Stimulated activated CD4-positive, alpha-beta T cell treated with anti-CD3 and anti-CD28 coated beads, Interleukin-1b, Interleukin-23, amount 100 ng/mL, for 4 hours (primary cell): ENCODE measurements around the gene PPP1R37.

Source experiments
- DNase-seq, 2 donors: peaks; one replicate each; pipeline ENCODE4 v3.0.0-alpha.2; 2020; ENCODE audit warnings: low read depth in 2 of 2

PPP1R37 gene

DNA sequence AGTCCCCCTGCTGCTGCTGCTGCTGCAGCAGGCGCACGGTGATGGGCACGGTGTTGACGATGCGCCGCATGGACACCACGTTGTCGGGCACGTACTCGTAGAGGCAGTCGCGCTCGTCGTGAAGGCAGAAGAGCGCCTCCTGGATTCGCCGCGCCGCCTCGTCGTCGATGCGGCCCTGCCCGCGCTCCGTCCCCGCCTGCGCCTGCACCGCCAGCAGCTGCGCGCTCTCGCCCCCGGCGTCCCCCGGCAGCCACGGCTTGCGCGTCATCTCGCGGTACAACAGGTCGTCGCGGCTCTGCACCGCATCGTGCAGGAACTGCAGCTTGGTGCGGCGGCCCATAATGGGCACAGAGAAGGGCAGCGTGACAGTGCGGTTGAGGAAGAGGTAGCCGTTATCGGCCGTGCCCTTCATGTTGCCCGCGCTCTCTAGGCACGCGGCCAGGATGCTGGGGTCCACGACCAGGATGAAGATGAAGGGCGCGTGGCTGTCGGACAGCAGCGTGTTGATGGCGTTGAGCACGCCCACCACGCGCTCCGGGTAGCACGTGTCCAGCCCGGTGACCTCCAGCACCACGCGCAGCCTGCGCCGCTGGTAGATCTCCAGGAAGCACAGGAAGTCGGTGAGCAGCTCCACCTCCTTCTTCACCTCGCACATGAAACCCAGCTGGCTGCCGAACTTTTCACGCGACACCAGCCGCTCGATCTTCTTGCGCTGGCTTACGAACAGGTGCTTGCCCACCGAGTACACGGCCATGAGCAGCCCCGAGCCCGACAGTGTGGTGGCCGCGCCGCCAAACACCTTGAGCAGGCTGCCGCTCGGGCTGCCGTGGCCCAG lies 59.7 kb downstream of the PPP1R37 start:
- DNase-seq, result peak; percentile 27 to 39

DNA sequence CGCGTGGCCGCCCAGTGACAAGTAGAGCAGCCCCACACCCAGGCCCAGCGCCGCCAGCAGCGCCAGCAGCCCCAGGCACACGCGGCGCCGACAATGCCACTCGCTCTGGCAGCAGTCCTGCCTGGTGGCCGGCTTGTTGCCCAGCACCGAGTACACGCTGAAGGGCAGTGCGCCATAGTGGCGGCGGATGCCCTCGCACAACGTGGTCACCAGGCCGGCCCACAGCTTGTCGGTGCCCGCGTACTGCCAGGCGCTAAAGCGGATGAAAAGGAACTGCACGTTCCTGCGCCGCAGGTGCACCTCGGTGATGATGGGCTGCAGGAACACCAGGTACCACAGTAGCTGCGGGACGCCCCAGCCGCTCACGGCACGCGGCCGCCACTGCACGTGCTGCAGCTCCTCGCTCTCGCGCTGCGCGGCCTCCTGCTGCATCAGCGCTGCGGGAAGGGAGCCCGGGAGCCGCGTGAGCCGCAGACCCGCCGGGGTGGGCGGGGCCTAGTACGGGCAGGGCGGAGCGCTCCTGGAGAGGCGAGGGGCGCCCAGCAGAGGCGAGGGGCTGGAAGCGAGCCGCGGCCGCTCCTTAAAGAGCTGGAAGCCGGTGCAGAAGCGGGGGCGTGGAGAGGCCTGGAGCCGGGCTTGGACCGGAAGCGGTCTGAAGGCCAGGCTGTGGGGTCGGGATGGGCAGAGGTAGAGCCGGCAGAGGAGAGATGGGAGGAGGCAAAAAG lies 60.5 kb downstream of the PPP1R37 start:
- peak; percentile 30 to 36 for DNase-seq

DNA sequence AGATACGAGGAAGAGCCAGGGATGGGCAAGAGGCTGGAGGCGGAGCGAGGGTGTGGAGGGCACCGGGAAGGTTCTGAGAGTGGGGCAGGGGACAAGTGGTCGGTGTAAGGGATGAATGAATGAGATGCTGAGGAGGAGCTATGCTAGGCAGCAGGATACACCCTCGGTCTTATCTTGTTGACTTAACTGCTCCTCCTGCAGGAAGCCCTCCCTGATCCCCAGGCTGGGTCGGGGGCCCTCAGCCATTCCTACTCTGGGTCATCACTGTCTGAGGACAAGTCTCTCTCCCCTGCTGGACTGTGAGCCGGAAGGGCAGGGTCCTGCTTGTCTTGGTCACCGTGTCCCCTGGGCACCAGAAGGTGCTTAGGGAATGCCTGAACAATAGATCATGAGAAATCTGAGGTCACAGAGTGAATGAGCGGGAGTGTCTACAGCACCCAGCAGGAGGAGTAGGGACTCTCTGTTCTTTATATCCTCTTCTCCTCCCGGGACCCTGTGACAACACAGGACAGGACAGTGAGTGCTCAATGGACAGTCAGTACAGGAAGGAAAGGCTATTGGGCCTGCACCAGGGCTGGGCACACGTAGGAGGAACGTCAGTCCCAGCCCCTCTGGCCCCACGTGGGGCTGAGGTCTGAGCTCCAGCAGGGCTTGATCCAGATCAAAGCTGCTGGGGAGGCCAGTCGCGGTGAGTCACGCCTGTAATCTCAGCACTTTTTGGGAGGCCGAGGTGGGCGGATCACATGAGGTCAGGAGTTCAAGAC lies 61.3 kb downstream of the PPP1R37 start:
- no peak for DNase-seq

DNA sequence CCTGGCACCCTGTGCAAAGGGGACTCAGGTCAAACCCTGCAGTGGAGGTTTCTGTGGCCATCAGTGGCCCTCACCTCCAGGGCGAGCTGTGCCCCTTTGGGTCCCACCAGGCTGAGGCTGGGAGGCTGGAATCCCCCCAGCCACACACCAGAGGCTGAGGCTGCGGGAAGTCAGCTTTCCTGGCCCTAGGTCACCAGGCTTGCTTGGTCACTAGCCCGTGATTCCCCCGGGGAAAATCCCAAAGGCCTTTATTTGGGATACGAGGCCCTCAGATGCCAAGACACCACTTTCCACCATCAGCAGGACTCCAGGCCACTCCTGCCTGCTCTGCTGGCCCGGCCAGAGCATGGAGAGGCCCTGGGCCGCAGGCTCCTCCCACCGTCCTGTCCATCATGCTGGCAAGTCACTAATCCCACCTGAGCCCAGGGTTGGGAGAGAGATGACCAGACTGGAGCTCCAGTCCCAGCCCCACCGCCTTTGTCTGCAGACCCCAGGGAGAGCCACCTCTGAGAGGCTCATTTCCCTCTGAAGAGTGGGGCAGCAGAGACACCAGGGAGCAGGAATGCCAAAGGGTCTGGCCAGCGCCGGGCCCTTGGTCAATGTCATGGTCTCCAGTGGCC lies 63.1 kb downstream of the PPP1R37 start:
- DNase-seq, result no peak

DNA sequence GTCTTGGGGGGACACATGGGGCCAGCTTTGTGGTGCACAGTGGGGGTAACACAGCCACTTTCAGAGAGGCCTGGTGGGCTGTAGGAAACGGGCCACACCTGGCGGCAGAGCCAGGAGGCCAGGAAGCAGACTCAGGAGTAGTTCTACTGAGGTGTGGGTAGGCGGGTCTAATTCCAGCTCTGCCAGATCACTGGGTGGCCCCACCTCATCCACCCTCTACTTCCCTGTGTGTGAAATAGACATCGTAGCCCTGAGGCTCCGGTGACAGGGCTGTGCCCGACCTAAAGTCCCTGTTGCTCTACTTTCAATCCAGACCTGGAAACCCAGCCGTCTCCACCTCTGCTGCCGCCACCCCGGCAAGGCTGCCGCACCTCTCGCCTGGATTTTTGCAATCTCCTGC lies 63.8 kb downstream of the PPP1R37 start:
- no peak for DNase-seq

DNA sequence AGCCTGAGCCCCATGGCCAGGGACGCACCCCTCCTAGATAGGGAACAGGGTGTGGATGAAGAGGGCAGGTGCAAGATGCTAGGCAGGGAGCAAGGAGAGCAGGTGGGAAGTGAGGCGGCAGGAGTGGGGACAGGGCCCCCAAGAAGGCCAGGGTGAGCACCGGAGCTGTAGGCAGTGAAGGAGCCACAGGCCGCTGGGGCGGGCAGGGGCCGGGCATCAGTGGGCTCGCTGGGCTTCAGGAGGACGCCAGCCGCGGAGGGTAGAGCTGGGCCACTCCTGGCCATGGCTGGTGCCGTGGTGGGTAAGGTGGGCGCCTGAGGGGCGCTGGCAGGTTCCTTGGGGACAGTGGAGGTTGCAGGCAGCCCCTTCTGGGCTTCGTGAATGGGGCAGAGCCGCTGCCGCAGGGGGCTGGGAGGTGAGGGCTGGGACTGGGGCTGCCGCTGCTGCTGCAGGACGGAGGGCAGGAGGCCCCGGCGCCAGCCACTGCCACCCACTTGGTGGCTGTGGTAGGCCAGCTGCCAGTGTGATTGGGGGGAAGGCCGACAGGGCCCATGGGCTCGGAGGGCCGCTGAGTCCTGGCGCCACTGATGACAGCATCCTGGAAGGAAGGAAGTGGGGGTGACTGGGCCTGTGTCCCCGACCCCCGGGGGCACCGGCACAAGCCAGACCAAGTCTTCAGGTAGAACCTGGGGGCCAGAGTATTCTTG lies 65.7 kb downstream of the PPP1R37 start:
- no peak for DNase-seq

DNA sequence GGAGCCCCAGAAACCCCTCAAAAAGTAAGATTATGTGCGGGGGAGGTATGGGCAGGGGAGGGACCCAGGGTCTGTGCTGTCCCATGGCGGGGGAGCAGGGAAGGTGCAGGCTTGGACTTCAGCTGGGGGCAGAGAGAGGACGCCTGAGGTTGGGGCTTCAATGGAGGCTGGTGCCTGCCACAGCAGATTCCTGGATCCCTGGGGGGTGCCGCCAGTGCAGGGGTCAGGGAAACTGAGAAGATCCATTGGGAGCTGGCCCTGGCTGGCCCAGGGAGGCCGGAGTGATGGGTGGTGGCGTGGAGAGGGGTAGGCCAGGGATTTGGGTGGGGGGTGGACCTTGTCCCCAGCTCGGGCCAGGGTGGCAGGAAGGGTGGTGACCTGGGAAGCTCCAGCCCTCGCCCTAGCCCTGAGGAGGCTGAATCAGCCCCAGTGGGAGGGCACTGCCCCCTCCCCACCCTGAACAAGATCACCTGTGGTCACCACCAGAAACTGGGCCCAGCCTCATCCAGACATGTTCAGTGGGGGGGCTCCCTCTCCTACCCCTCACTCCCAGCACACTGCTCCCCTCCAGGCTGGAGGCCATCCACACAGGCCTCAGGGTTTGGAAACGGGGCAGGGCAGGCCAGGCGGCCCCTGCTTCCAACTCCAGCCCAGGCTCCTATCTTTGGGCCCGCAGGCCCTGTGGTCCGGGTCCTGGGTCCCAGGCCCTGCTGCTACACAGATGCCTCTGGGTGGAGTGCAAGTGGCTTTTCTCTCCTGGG lies 66.4 kb downstream of the PPP1R37 start:
- no peak for DNase-seq

DNA sequence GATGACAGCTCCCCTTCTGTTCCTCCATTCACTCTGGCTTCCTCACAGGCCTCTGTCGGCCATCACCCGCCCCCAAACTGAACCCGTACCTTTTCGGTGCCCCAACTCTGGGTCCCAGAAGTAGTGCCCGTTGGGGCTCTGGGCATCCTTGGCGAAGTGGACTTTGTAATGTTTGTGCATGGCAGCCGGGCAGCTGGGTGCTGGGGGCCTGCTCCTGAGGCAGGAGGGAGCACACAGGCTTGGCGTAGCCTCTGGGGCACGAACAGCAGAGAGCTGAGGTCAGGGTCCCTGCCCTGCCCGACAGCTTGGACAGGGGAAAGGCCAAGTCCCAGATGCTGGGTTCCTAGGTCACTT lies 67.0 kb downstream of the PPP1R37 start:
- DNase-seq, result no peak

DNA sequence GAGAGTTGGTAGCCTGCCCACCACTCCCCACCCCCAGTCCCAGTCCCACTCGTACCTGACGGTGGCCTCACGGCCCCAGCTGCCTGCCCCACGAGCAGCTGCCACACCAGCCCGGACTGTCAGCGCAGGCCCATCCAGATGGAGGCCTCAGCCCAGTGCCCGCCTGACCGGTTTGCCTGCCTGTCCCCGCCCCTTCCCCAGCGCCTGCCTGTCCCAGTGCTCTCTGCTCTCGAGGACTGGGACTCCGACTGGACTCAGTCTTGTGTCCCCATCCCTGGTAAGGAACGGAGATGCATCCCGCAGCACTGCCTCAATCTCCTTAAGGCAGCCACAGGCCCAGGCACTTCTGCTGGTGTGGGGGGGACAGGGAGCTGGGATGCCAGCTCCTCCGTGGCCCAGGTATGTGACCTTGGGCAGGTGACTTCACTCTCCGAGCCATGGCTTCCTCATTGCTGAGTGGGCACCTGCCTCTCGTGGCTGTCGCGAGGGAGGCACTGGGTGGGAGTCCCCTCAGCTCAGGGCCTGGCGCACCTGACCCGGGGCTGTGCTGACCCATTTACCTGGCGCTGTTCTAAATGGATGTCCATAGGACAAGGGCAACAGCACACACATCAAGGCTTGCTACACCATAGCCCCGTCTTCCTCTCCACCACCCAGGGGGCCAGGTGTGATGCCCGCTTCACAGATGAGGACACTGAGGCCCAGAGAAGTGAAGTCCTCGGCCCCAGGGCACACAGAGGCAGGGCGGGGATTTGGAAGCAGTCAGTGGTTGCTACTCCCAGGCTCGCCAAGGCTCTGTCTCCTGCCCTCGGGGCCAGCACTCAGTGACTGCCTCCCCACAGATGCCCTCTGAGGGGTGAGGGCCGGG lies 68.1 kb downstream of the PPP1R37 start, which contains the start of gene NKPD1:
Gene NKPD1, minus strand, starts transcription at position 113 of the 868 bp plus-strand sequence. CDS start 832 bp downstream, outside the sequence.
- DNase-seq, result no peak

DNA sequence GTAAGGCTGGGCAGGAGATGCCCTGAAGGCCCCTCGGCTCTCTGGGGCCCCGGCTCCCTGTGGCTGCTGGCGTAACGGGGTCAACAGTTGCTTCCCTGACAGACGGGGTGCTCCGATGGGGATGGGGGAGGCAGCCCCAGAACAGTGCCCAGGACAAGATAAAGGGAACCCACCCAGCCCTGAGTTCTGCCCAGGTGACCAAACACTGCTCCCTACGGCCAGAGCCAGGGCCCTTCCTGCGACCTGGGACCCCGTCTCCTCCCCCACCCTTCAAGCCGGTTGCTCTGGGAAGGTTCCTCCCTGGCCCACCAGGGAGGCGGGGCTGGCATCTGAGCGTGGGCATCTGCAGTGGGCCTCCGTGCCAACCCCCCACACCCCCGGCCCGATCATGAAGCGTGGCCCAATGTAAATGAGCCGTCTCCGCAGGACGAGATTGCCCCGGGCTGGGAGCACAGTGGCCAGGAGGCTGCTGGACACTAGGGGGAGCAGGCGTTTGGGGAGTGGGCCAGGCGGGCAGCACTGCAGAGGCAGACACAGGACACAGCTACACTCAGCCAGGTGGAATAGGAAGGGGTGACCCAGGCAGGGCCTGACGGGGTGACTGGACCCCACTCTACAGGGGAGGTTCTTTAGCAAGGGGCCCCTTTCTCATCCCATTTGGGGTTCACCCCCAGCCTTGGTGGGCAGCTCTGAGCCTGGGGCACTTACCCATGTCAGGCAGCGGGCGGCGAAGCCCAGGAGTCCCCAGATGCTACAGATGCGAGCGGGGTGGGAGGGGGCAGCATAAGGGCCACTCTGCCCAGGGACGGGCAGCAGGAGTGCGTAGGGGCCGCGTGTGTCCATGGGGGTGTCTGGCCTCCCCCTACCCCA lies 69.0 kb downstream of the PPP1R37 start:
- DNase-seq, result no peak

DNA sequence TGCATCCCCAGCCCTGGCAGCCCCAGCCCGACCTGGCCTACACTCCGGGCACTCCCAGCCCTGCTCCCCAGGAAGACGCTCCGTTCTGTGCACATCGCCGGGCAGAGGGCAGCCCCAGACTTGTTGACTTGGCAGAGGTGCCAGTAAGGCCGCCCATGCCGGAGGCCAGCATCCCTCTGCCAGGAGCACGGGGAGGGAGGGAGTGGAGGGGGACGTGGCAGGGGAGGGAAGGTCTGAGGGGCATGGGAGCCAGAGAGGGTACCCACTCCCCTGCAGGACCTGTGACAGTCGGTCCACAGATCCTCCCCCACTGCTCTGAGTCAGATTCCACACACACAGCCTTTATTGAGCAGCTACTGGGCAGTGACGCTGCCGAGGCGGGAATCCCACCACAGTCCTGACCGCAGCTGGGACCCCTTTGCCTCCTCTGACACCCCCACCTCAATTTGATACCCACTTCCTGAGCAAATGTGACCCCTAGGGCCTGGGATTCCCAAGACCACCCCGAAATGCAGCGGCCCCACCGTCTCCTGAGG lies 69.7 kb downstream of the PPP1R37 start:
- DNase-seq, result no peak

DNA sequence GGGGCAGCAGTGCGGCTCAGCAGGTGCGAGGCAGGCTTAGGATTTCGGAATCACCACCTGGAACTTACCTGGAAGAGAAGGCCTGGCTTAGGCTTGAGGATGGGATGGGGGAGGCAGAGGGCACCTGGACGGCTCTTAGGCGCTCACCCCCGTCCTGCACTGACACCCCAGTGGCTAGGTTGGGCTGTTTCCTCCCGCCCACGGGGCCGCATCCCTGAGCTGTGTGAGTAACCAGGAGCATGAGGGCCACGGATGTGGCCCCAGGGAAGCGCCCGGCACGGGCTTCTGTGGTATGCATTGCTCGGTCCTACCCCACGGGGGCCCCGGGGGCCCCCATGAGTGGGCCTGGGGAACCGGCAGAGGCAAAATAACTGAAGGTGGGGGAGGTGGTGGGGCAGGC lies 70.2 kb downstream of the PPP1R37 start:
- DNase-seq, result no peak

DNA sequence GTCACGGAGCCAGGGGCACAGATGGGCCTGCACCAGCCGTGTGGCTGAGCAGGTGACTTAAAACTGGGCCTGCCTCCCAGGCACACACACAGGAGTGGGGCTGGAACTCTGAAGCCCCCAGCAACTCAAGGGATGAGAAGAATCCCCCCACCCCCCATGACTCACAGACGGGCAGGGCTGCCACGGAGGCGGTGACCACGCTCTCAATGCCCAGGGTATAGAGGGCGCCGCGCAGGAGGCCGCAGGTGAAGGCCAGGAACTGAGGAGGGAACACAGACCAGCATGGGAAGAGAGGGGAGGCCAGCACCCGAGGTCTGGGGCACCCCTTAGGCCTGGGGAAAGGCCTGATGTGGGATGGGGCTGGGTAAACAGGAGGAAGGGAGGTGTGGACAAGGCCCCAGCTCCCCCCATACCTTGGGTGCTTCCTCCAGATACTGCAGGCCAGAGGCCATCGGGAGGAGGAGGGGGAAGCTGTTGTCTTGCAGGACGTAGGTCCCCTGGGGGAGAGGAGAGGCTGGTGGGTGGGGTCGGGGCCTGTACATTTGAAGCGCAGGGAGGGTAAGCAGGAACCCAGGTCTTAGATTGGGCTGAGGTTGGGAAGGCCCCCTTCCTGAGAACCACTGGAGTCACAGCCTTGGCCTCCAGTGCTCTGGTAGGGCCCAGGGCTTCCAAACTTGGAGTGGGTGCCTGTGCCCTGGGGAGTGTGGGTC lies 70.9 kb downstream of the PPP1R37 start:
- no peak for DNase-seq

DNA sequence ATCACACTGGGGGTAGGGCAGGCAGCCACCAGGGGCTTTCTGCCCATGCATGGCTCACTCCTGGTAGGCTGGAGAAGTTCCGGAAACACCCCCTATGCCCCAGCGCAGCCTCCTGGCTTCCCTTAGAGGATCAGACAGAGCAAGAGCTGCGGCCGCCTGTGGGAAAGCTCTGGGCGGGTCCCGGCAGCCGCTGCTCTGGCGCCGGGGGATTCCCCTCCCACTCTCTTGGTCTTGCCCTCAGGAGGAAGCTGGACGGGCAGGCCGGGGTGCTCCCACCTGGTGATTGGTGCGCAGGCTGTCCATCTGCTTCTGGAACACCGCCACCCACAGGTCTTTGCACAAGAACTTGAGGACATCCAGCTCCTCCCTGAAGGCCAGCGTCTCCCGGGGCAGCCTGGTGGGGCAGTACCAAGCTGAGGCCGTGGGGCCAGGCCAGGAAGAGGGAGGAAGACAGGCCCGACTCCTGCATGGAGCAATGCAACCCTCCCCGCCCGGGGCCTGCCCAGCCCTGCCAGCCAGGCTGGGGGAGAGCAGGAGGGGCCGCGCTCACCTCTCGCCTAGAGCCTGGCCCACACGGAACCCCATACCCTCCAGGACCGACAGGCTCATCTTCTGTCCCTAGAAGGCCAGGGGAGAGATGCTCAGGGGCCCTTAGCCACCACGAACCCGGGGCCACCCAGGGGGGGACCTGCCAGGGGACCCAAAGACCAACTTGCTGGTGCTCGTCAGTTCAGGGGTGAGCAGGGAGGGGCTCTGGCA lies 71.8 kb downstream of the PPP1R37 start:
- peak in 1 of 2 donors; percentile 49 for DNase-seq

DNA sequence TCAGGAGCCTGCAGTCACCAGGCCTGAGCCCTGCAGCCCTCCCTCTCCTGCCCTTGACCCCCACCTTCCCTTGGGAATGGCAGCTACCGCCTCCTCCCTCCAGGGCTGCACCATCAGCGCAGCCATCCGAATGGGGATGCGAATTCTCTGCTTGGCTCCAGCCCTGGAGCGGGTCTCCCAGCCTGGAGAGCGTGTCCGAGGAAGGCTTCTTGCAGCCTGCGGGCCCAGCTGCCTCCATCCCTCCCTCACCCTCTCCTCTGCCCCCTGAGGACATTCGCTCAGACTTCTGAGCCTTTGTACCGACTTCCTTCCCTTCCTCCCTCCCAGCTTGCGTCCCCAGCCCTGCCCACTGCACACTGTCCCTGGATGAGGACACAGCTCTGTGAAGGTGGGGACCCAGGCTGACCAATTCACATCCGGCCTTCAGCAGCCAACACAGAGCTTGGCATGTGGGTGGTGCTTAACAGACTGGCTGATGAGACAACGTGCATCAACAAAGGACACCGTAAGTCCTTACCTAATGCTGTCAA lies 73.8 kb downstream of the PPP1R37 start:
- DNase-seq, result no peak

DNA sequence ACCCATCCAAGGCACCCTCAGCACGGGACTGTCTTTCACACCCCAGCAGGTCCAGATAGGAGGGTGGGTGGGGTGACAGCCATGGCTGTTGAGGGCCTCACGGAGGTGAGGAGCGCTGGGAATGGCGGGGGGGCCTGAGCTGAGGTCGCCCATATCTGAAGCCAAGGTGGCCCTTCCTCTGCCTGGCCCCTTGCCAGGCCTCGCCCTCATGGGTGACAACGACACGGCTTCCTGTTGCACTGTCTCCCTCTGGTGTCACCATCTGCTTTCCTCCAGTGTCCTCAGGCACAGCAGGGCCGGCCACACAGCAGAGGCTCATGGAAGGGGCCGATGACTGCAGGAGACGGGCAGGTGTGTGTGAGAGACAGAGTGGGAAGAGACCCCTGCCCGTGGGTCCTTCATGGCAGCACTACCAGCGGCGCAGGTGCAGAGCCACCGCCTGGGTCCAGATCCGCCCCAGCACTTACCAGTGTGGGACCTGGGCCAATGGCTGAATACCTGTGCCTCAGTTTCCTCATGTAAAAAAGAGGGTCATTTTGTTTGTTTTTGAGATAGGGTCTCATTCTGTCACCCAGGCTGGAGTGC lies 75.9 kb downstream of the PPP1R37 start:
- DNase-seq, result no peak
